Measurements from ENCODE around the gene ABCG2. TPM values are rescaled to one million over a fixed set of nuclear protein-coding genes. Genes with fewer than 3 reads are reported as not detected.
"Not testable (repeated sequence)": the region's sequence is repeated elsewhere in the genome, so short reads cannot be mapped to it uniquely, and the experiment has no call there.

ABCG2 gene
- total and polyA plus RNA-seq, 12 donors = 0.22 to 10.5 (median 3.6) TPM

DNA sequence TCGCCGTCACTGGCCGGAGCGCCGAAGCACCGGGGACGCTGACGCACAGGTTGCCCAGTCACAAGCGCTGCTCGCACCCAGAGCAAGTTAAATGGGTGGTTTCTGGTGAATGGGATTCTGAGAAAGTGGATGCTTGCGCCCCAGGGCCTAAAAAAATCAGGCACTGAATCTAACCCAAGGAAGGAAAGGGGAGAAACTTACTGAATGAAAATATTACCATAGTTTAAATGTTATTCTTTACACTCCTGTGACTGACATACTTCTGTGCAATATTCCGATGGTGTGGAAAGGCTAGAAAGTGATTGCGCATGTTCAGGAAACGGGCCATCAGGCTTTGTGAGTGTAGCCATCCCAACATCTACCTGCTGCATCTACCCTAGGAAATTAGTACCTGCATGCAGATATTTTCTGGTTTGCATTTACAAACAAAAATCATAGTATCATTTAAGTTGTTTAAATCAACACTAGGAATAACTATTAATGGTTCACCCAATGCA lies 838 bp upstream of the ABCG2 start:
- TF ChIP-seq, protein P1, sequence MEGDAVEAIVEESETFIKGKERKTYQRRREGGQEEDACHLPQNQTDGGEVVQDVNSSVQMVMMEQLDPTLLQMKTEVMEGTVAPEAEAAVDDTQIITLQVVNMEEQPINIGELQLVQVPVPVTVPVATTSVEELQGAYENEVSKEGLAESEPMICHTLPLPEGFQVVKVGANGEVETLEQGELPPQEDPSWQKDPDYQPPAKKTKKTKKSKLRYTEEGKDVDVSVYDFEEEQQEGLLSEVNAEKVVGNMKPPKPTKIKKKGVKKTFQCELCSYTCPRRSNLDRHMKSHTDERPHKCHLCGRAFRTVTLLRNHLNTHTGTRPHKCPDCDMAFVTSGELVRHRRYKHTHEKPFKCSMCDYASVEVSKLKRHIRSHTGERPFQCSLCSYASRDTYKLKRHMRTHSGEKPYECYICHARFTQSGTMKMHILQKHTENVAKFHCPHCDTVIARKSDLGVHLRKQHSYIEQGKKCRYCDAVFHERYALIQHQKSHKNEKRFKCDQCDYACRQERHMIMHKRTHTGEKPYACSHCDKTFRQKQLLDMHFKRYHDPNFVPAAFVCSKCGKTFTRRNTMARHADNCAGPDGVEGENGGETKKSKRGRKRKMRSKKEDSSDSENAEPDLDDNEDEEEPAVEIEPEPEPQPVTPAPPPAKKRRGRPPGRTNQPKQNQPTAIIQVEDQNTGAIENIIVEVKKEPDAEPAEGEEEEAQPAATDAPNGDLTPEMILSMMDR (IDR thresholded peaks at IDR 0.05) = no peak
- Histone ChIP-seq H3K4me3 (peak overlapping the region; percentile 39 to 70 (median 66)), H3K27me3 (peaks cover 0 to 32% (median 0%) of the 10 kb centered on the region in 7 donors), H3K9me3 (peaks cover 0 to 3% (median 0%) of the 10 kb centered on the region in 11 donors), H3K4me1 (peaks cover 0 to 12% (median 6%) of the 10 kb centered on the region in 9 donors), H3K36me3 (no peaks in the 10 kb centered on the region), H3K27ac (no peak overlapping the region)
- ATAC-seq (peak in 5 of 8 donors; percentile 25 to 84 (median 69)), DNase-seq (no peak)
- intact Hi-C loops (cut with DNase I) = no loop called here
- WGBS, 2 donors = 20 to 22% methylated on average over 14 of the region's 14 CpGs

DNA sequence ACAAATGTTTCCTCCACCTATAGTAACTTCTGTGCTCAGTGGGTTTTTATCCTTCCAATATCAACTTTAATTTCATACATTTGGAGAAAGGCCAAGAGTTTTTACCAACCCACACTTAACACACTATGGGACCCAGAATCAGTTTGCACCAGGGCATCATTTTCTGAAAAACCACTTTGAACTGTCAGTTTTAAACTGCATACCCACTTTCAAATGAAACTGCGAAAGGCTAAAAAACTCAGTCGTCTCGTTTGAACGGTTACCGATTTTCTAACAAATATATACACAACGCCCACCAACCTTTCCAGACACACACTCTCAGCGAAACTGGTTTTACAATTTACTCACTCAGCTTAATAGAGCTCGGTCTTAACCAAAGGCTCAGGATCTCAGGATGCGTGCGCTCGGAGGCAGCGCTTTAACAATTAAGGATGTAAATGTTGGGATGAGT lies 376 bp downstream of the ABCG2 start:
- H3K4me3 ChIP-seq = peak overlapping the region in 9 of 10 donors; percentile 46 to 70 (median 67)
- ATAC-seq (peak in 3 of 8 donors; percentile 17 to 25 (median 21)), DNase-seq (no peak)
- intact Hi-C loops (cut with DNase I) = no loop called here
- H3K27me3 ChIP-seq = peaks cover 0 to 32% (median 0%) of the 10 kb centered on the region in 7 donors
- peaks cover 0 to 3% (median 0%) of the 10 kb centered on the region in 11 donors for H3K9me3 ChIP-seq
- TF ChIP-seq, protein P1 (IDR thresholded peaks at IDR 0.05) = no peak
- 26 to 29% methylated on average over 12 of the region's 12 CpGs for WGBS, 2 donors
- H3K27ac ChIP-seq = no peak overlapping the region
- H3K4me1 ChIP-seq = peaks cover 0 to 12% (median 6%) of the 10 kb centered on the region in 9 donors
- H3K36me3 ChIP-seq = no peaks in the 10 kb centered on the region

DNA sequence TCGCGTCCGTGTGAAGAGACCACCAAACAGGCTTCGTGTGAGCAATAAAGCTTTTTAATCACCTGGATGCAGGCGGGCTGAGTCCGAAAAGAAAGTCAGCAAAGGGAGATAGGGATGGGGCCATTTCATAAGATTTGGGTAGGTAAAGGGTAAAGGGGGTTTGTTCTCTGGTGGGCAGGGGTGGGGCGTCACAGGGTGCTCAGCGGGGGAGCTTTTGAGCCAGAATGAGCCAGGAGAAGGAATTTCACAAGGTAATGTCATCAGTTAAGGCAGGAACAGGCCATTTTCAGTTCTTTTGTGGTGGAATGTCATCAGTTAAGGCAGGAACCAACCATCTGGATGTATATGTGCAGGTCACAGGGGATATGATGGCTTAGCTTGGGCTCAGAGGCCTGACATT lies 6.1 kb downstream of the ABCG2 start:
- H3K27me3 ChIP-seq, H3K36me3 ChIP-seq, H3K9me3 ChIP-seq, DNase-seq, H3K27ac ChIP-seq, H3K4me3 ChIP-seq, H3K4me1 ChIP-seq, ATAC-seq: not testable (repeated sequence)
- 94 to 95% methylated on average over 8 of the region's 8 CpGs for WGBS, 2 donors
- intact Hi-C loops (cut with DNase I) = loop anchor here in 1 of 10 donors (5.0 kb wide), 1 partner anchor 40 kb away; no protein-coding TSS in a partner anchor

DNA sequence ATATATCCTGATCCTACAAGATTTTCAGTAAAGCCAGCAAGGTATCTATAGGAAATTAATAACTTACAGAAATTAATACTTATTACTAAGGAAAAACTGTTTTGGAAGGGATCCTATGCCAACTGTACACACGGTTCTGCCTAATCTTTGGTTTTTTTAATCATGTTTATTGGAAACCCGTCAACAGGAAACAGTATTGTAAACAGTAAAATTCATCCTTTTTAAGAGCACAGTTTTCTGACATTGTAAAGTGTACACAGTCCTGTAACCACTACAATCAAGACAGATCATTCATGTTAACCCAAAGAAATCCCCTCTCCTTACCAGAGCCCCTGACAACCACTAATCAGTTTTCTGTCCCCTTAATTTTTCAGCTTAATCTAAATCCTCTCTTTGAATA lies 9.9 kb downstream of the ABCG2 start:
- H3K9me3 ChIP-seq = no peaks in the 10 kb centered on the region
- WGBS, 2 donors = 73 to 79% methylated on average over 2 of the region's 2 CpGs
- no peak overlapping the region for H3K4me3 ChIP-seq
- ATAC-seq (no peak), DNase-seq (no peak)
- no peaks in the 10 kb centered on the region for H3K36me3 ChIP-seq
- intact Hi-C loops (cut with DNase I) = no loop called here
- no peak overlapping the region for H3K27ac ChIP-seq
- TF ChIP-seq, protein P1 (IDR thresholded peaks at IDR 0.05) = no peak
- H3K4me1 ChIP-seq = no peaks in the 10 kb centered on the region
- no peaks in the 10 kb centered on the region for H3K27me3 ChIP-seq

DNA sequence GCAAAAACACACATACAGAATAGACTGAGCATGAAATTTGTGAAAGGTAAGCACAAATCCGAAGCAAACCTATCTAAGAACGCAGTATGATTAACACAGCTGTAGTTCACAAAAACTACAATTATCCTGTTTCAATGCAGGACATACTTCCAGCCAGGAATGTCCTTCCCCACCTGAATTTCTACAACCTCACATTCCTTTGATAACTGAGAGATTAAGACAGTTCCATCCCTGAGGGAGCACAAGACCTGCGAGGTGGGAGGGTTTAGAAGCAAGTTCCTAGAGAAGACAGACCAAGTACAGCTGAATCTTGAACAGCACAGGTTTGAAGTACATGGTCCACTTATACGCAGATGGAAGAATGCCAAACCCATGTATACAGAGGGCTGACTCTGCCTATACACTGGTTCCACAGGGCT lies 10.6 kb downstream of the ABCG2 start:
- Histone ChIP-seq H3K4me1 (no peaks in the 10 kb centered on the region), H3K4me3 (no peak overlapping the region), H3K27me3 (no peaks in the 10 kb centered on the region), H3K36me3 (no peaks in the 10 kb centered on the region), H3K9me3 (no peaks in the 10 kb centered on the region), H3K27ac (no peak overlapping the region)
- ATAC-seq = no peak
- 73 to 79% methylated on average over 4 of the region's 4 CpGs for WGBS, 2 donors
- intact Hi-C loops (cut with DNase I) = no loop called here
- no peak for DNase-seq
- TF ChIP-seq, protein P1 (IDR thresholded peaks at IDR 0.05) = no peak
